Spleen (tissue), 11 donors: ENCODE data around the gene RETREG1. TPM values are rescaled to one million over a fixed set of nuclear protein-coding genes. Genes with fewer than 3 reads are reported as not detected.

Experiments
- DNase-seq: peaks from one replicate; pipeline ENCODE4 v3.0.0-alpha.2; 2020
- H3K27ac ChIP-seq, 8 donors: fragments of 200-600 bp; sonication (generic) in 7 of 8; 1 replicate in 4 of 8; 2 replicates in 4 of 8; pipeline versions ENCODE4 v1.5.0 to v1.8.0; 2016 to 2021; ENCODE audit warnings: inconsistent platforms in 4 of 8, mild to moderate bottlenecking in 4 of 8, moderate library complexity in 1 of 8
- H3K27me3 ChIP-seq, 7 donors: fragments of 200-600 bp; sonication (generic) in 6 of 7; replicated peaks in 1 of 7; 1 replicate in 4 of 7; 2 replicates in 3 of 7; pipeline versions ENCODE4 v1.5.0 to v1.8.0; 2016 to 2021; ENCODE audit warnings: inconsistent platforms in 3 of 7, mild to moderate bottlenecking in 1 of 7
- H3K36me3 ChIP-seq, 6 donors: fragments of 200-600 bp; sonication (generic) in 5 of 6; 1 replicate in 4 of 6; 2 replicates in 2 of 6; pipeline versions ENCODE4 v1.5.0 to v1.8.0; 2016 to 2021; ENCODE audit warnings: inconsistent platforms in 2 of 6
- H3K4me1 ChIP-seq, 6 donors: fragments of 200-600 bp; sonication (generic) in 5 of 6; 1 replicate in 3 of 6; 2 replicates in 3 of 6; pipeline versions ENCODE4 v1.5.0 to v1.8.0; 2016 to 2021; ENCODE audit warnings: inconsistent platforms in 3 of 6
- H3K4me3 ChIP-seq, 8 donors: fragments of 200-600 bp; sonication (generic) in 7 of 8; 1 replicate in 4 of 8; 2 replicates in 4 of 8; pipeline versions ENCODE4 v1.5.0 to v1.8.0; 2016 to 2021; ENCODE audit warnings: inconsistent platforms in 4 of 8, mild to moderate bottlenecking in 4 of 8, moderate library complexity in 2 of 8
- H3K9me3 ChIP-seq, 8 donors: fragments of 200-600 bp; sonication (generic) in 7 of 8; 1 replicate in 4 of 8; 2 replicates in 4 of 8; pipeline versions ENCODE4 v1.5.0 to v1.8.0; 2016 to 2021; ENCODE audit warnings: inconsistent platforms in 4 of 8
- CTCF ChIP-seq, 11 experiments: fragments of 200-600 bp in 7 of 11; fragments of 450-650 bp in 4 of 11; sonication (generic) in 4 of 11; IDR thresholded peaks in 8 of 11; conservative IDR thresholded peaks in 3 of 11; 1 replicate in 7 of 11; 2 replicates in 4 of 11; pipeline versions ENCODE4 v1.4.0 to v1.8.0; 2016 to 2021; ENCODE audit warnings: antibody characterized with exemption in 11 of 11, inconsistent platforms in 4 of 11, mild to moderate bottlenecking in 1 of 11
- POLR2A ChIP-seq, 3 donors: fragments of 450-650 bp; IDR thresholded peaks; one replicate each; pipeline ENCODE4 v1.5.1; 2017; ENCODE audit warnings: antibody characterized with exemption in 3 of 3, mild to moderate bottlenecking in 1 of 3
- POLR2AphosphoS5 ChIP-seq, 3 donors: sonication (generic); formaldehyde crosslinking; IDR thresholded peaks; one replicate each; pipeline ENCODE4 v1.5.1; 2017; ENCODE audit warnings: antibody characterized with exemption in 3 of 3
- WGBS, 5 donors: extraction: QIAGEN DNeasy Blood & Tissue Kit in 3 of 5; methylation state at CpG; one replicate each; pipeline versions ENCODE4 v1.1.5 to v1.1.7; 2013 to 2018; 5-methylcytosine and 5-hydroxymethylcytosine counted together
- intact Hi-C: fragments of 100-400 bp; cut with DNase I; formaldehyde crosslinking; loops from one replicate; pipeline ENCODE4 v1.15.0; 2023; ENCODE audit warnings: low total_unique reads
- polyA plus RNA-seq, 3 donors: library from polyadenylated mRNA; stranded (reverse); fragments of 200-250 nt; gene quantifications; one replicate each; pipeline ENCODE4 v1.2.1, GENCODE V29; 2013
- total RNA-seq, 7 donors: library from RNA; depleted of rRNA in 3 of 7; stranded (reverse); fragments of >200 nt in 3 of 7; fragmentation: NEBNext Ultra II Directional in 4 of 7; extraction: Animal tissue kit (Norgen Biotek cat#: 25700) in 4 of 7; gene quantifications; one replicate each; pipeline versions ENCODE4 v1.1.0 to v1.2.1, GENCODE V29; 2016 to 2021
- donor health status: healthy with polysubstance abuse.
- donor health status: DM: no; HTN: no; CAD: no; lungs with moderate emphysema.
- donor health status: DM: no; HTN: no; CAD: no.
- donor health status: Bipolar disorder and iron deficiency.
- donor health status: healthy.
- donor health status: DM: no; HTN: no; CAD: no.
- donor health status: DM: yes; HTN: yes; CAD: no.

The RETREG1 gene
- total and polyA plus RNA-seq, 10 donors: 2.5 to 9.0 (median 5.1) TPM

DNA sequence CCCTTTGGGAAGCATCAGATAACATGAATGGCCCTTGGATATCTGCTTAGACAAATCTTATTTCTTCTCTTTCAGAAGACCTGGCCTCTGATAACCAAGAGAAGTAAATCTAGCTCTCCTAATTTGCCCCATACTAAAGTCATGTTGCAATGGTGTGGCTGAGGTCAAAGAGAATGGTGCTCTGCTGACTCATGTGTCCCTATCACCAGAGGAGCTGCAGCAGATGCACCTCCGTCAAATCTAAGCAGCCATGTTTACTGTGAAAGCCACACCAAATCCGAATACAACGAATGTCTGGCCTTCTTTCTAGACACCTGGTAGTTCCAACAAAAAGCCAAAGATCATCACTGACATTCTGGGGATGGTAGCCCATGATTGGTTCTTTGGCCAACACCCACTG, 23.2 kb downstream of the RETREG1 start:
- TF ChIP-seq CTCF (IDR thresholded peaks at IDR 0.05 in 8 of 11, conservative IDR thresholded peaks at IDR 0.05 in 3 of 11) (no peak), POLR2AphosphoS5 (IDR thresholded peaks at IDR 0.05) (no peak), POLR2A (IDR thresholded peaks at IDR 0.05) (no peak)
- Histone ChIP-seq H3K27me3 (no peaks in the 10 kb centered on the region), H3K9me3 (no peaks in the 10 kb centered on the region), H3K36me3 (no peaks in the 10 kb centered on the region), H3K4me3 (no peak overlapping the region), H3K27ac (no peak overlapping the region), H3K4me1 (no peaks in the 10 kb centered on the region)
- intact Hi-C loops: no loop called here
- DNase-seq: no peak
- WGBS, 5 donors: 76 to 91% (median 86%) methylated on average over 3 of the region's 3 CpGs

- Histone ChIP-seq H3K4me3 (no peak overlapping the region), H3K9me3 (no peaks in the 10 kb centered on the region), H3K27me3 (no peaks in the 10 kb centered on the region), H3K36me3 (no peaks in the 10 kb centered on the region), H3K4me1 (no peaks in the 10 kb centered on the region), H3K27ac (no peak overlapping the region)
- TF ChIP-seq POLR2A (IDR thresholded peaks at IDR 0.05) (no peak), POLR2AphosphoS5 (IDR thresholded peaks at IDR 0.05) (no peak), CTCF (IDR thresholded peaks at IDR 0.05 in 8 of 11, conservative IDR thresholded peaks at IDR 0.05 in 3 of 11) (no peak)
- WGBS, 5 donors: 78 to 88% (median 84%) methylated on average over 4 of the region's 4 CpGs
- no peak for DNase-seq
- intact Hi-C loops: no loop called here
These were observed 23.8 kb downstream of the RETREG1 start for GRCh38 chr5:16593013-16593412.

- Histone ChIP-seq H3K27ac (no peak overlapping the region), H3K36me3 (no peaks in the 10 kb centered on the region), H3K4me3 (no peak overlapping the region), H3K4me1 (no peaks in the 10 kb centered on the region), H3K27me3 (no peaks in the 10 kb centered on the region), H3K9me3 (peaks cover 0 to 4% (median 0%) of the 10 kb centered on the region in 8 donors)
- DNase-seq: no peak
- TF ChIP-seq CTCF (IDR thresholded peaks at IDR 0.05 in 8 of 11, conservative IDR thresholded peaks at IDR 0.05 in 3 of 11): no peak
- no peak for TF ChIP-seq POLR2A (IDR thresholded peaks at IDR 0.05)
- no peak for TF ChIP-seq POLR2AphosphoS5 (IDR thresholded peaks at IDR 0.05)
- WGBS, 5 donors: 69 to 86% (median 83%) methylated on average over 4 of the region's 4 CpGs
- intact Hi-C loops: no loop called here
These were observed 24.5 kb downstream of the RETREG1 start for GRCh38 chr5:16592255-16592654.

GRCh38 chr5:16590685-16591084, 26.1 kb downstream of the RETREG1 start:
- Histone ChIP-seq H3K27me3 (no peaks in the 10 kb centered on the region), H3K36me3 (no peaks in the 10 kb centered on the region), H3K9me3 (peaks cover 0 to 8% (median 0%) of the 10 kb centered on the region in 8 donors), H3K4me3 (no peak overlapping the region), H3K4me1 (no peaks in the 10 kb centered on the region), H3K27ac (no peak overlapping the region)
- TF ChIP-seq POLR2A (IDR thresholded peaks at IDR 0.05): no peak
- no peak for TF ChIP-seq CTCF (IDR thresholded peaks at IDR 0.05 in 8 of 11, conservative IDR thresholded peaks at IDR 0.05 in 3 of 11)
- TF ChIP-seq POLR2AphosphoS5 (IDR thresholded peaks at IDR 0.05): no peak
- DNase-seq: no peak
- 87 to 100% (median 93%) methylated on average over 3 of the region's 3 CpGs for WGBS, 5 donors
- intact Hi-C loops: no loop called here
